Thoracic aorta (tissue), 2 donors: Measurements from ENCODE around the gene TRIO. TPM values are rescaled to one million over a fixed set of nuclear protein-coding genes. Genes with fewer than 3 reads are reported as not detected.

Source experiments
- ATAC-seq: fragments of 150-250 bp; one replicate; pipeline ENCODE4 v1.8.0; 2017; ENCODE audit warnings: low read depth; ENCODE audit not compliant: insufficient number of reproducible peaks, low FRiP score
- DNase-seq: peaks from one replicate; pipeline ENCODE4 v3.0.0-alpha.2; 2020; ENCODE audit warnings: low spot score
- H3K27ac ChIP-seq, 2 donors: fragments of 200-600 bp; sonication (generic); 1 replicate in 1 of 2; 2 replicates in 1 of 2; pipeline ENCODE4 v1.5.1; 2016; ENCODE audit warnings: mild to moderate bottlenecking in 2 of 2, moderate library complexity in 2 of 2
- H3K27me3 ChIP-seq: fragments of 200-600 bp; sonication (generic); replicated peaks from 2 replicates; pipeline ENCODE4 v1.6.0; 2016; ENCODE audit warnings: mild to moderate bottlenecking; ENCODE audit not compliant: insufficient read depth
- H3K36me3 ChIP-seq: fragments of 200-600 bp; sonication (generic); one replicate; pipeline ENCODE4 v1.5.1; 2016
- H3K4me1 ChIP-seq, 2 donors: fragments of 200-600 bp; sonication (generic); 1 replicate in 1 of 2; 2 replicates in 1 of 2; pipeline versions ENCODE4 v1.5.1 to v1.6.0; 2016; ENCODE audit warnings: low read depth in 2 of 2, mild to moderate bottlenecking in 1 of 2; ENCODE audit not compliant: control insufficient read depth in 1 of 2
- H3K4me3 ChIP-seq: fragments of 200-600 bp; sonication (generic); 2 replicates; pipeline ENCODE4 v1.5.1; 2016; ENCODE audit warnings: mild to moderate bottlenecking
- H3K9me3 ChIP-seq: fragments of 200-600 bp; sonication (generic); 2 replicates; pipeline ENCODE4 v1.5.1; 2016
- CTCF ChIP-seq: fragments of 200-600 bp; sonication (generic); IDR thresholded peaks from one replicate; pipeline ENCODE4 v1.5.1; 2019; ENCODE audit warnings: antibody characterized with exemption
- total RNA-seq, 2 donors: library from RNA; depleted of rRNA; stranded (reverse); fragments of >200 nt; gene quantifications; one replicate each; pipeline versions ENCODE4 v1.1.0 to v1.2.3, GENCODE V29; 2016

Gene TRIO
- total RNA-seq, 2 donors from 2014 or later: 219 to 300 TPM

GRCh38 chr5:14258840-14259239 is 115.7 kb downstream of the TRIO start:
- Histone ChIP-seq H3K4me1 (peaks cover 49 to 79% of the 10 kb centered on the region in 2 donors), H3K27me3 (no peaks in the 10 kb centered on the region), H3K27ac (peak overlapping the region in 1 of 2 donors; percentile 0), H3K9me3 (no peaks in the 10 kb centered on the region), H3K36me3 (no peaks in the 10 kb centered on the region), H3K4me3 (no peak overlapping the region)
- no peak for TF ChIP-seq CTCF
- no peak for ATAC-seq
- no peak for DNase-seq

- peaks cover 44 to 72% of the 10 kb centered on the region in 2 donors for H3K4me1 ChIP-seq
- no peak for ATAC-seq
- no peak overlapping the region for H3K4me3 ChIP-seq
- no peaks in the 10 kb centered on the region for H3K36me3 ChIP-seq
- TF ChIP-seq CTCF: no peak
- peak overlapping the region in 1 of 2 donors; percentile 15 for H3K27ac ChIP-seq
- no peaks in the 10 kb centered on the region for H3K27me3 ChIP-seq
- H3K9me3 ChIP-seq: no peaks in the 10 kb centered on the region
- DNase-seq: no peak
Measured at GRCh38 chr5:14260637-14261036, 117.5 kb downstream of the TRIO start.

GRCh38 chr5:14261235-14261634 is 118.1 kb downstream of the TRIO start:
- no peaks in the 10 kb centered on the region for H3K9me3 ChIP-seq
- no peak overlapping the region for H3K4me3 ChIP-seq
- TF ChIP-seq CTCF: no peak
- DNase-seq (no peak), ATAC-seq (no peak)
- no peaks in the 10 kb centered on the region for H3K27me3 ChIP-seq
- peak overlapping the region in 1 of 2 donors; percentile 15 for H3K27ac ChIP-seq
- H3K4me1 ChIP-seq: peaks cover 47 to 72% of the 10 kb centered on the region in 2 donors
- H3K36me3 ChIP-seq: no peaks in the 10 kb centered on the region

GRCh38 chr5:14261856-14262611 is 118.9 kb downstream of the TRIO start:
- no peak overlapping the region for H3K27ac ChIP-seq
- no peak for ATAC-seq

GRCh38 chr5:14263113-14263512 is 120.0 kb downstream of the TRIO start:
- ATAC-seq (no peak), DNase-seq (no peak)
- Histone ChIP-seq H3K27ac (peak overlapping the region in 1 of 2 donors; percentile 14), H3K27me3 (no peaks in the 10 kb centered on the region), H3K4me3 (no peak overlapping the region), H3K9me3 (no peaks in the 10 kb centered on the region), H3K4me1 (peaks cover 38 to 69% of the 10 kb centered on the region in 2 donors), H3K36me3 (no peaks in the 10 kb centered on the region)
- no peak for TF ChIP-seq CTCF

More at GRCh38 chr5:14261856-14262611, 118.9 kb downstream of the TRIO start:
- Histone ChIP-seq H3K4me1 (peaks cover 41 to 69% of the 10 kb centered on the region in 2 donors), H3K4me3 (no peak overlapping the region), H3K36me3 (no peaks in the 10 kb centered on the region), H3K27me3 (no peaks in the 10 kb centered on the region), H3K9me3 (no peaks in the 10 kb centered on the region)
- no peak for TF ChIP-seq CTCF
- DNase-seq: no peak
